B cell (primary cell): ENCODE results near the gene IGBP1.

Experiments
- EZH2 ChIP-seq: IDR thresholded peaks from 2 replicates; pipeline ENCODE4 v1.6.1; 2012; ENCODE audit warnings: borderline replicate concordance, low read depth, mild to moderate bottlenecking, moderate library complexity, low read length; ENCODE audit not compliant: insufficient read depth, poor library complexity, severe bottlenecking
- TF ChIP-seq, protein P1 (sequence below): fragments of 200-600 bp; IDR thresholded peaks from one replicate; pipeline ENCODE4 v1.8.0; 2022; ENCODE audit warnings: antibody characterized with exemption, mild to moderate bottlenecking

DNA sequence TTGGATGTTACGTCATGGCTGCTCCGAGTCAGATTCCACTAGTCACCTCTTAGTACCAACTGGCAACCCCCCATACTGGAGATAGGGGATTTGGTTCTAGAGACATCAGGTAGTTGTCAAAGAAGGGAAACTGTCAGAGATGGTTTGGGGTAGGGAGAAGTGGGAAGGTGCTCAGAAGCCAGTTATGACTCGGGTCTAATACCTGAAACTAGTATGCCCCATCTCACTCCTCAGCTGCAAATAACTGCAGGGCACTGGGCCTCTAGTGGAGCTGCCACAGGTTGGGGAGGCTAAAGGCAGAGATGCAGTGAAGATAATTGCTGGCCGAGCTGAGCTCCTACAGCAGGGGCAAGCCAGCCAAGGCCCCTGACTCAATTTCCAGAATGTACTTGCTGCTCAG lies 41.0 kb upstream of the IGBP1 start:
- TF ChIP-seq, protein P1, sequence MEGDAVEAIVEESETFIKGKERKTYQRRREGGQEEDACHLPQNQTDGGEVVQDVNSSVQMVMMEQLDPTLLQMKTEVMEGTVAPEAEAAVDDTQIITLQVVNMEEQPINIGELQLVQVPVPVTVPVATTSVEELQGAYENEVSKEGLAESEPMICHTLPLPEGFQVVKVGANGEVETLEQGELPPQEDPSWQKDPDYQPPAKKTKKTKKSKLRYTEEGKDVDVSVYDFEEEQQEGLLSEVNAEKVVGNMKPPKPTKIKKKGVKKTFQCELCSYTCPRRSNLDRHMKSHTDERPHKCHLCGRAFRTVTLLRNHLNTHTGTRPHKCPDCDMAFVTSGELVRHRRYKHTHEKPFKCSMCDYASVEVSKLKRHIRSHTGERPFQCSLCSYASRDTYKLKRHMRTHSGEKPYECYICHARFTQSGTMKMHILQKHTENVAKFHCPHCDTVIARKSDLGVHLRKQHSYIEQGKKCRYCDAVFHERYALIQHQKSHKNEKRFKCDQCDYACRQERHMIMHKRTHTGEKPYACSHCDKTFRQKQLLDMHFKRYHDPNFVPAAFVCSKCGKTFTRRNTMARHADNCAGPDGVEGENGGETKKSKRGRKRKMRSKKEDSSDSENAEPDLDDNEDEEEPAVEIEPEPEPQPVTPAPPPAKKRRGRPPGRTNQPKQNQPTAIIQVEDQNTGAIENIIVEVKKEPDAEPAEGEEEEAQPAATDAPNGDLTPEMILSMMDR, result no peak
- no peak for TF ChIP-seq EZH2
